Measurements from ENCODE around the gene SLC22A5. TPM values are rescaled to one million over a fixed set of nuclear protein-coding genes. Genes with fewer than 3 reads are reported as not detected.

SLC22A5 gene
- total and polyA plus RNA-seq, 8 donors = 5.5 to 13.1 (median 7.8) TPM

GRCh38 chr5:132434416-132435286, 65.1 kb downstream of the SLC22A5 start:
- Histone ChIP-seq H3K36me3 (no peaks in the 10 kb centered on the region), H3K27ac (no peak overlapping the region), H3K4me1 (peaks cover 2 to 17% (median 11%) of the 10 kb centered on the region in 3 donors), H3K4me3 (no peak overlapping the region), H3K27me3 (no peaks in the 10 kb centered on the region), H3K9me3 (no peaks in the 10 kb centered on the region)
- DNase-seq (no peak), ATAC-seq (peak in 2 of 4 donors; percentile 30 to 59), FAIRE-seq (no peak)
- 62 to 82% methylated on average over 12 of the region's 12 CpGs for WGBS, 2 donors
- no peak for TF ChIP-seq CTCF (IDR thresholded peaks at IDR 0.05)
- intact Hi-C loops (cut with DNase I) = no loop called here

- no peak for FAIRE-seq
- no peak for TF ChIP-seq CTCF (IDR thresholded peaks at IDR 0.05)
- no peak for DNase-seq
- Histone ChIP-seq H3K4me3 (no peak overlapping the region), H3K27ac (no peak overlapping the region), H3K4me1 (peaks cover 0 to 12% (median 8%) of the 10 kb centered on the region in 3 donors), H3K9me3 (no peaks in the 10 kb centered on the region), H3K36me3 (no peaks in the 10 kb centered on the region), H3K27me3 (no peaks in the 10 kb centered on the region)
- ATAC-seq = peak in 1 of 4 donors; percentile 50
- intact Hi-C loops (cut with DNase I) = no loop called here
- WGBS, 2 donors = 51 to 69% methylated on average over 2 of the region's 2 CpGs
These were observed 65.9 kb downstream of the SLC22A5 start for GRCh38 chr5:132435447-132435846.

GRCh38 chr5:132435886-132436285, 66.4 kb downstream of the SLC22A5 start:
- no peak overlapping the region for H3K27ac ChIP-seq
- H3K4me3 ChIP-seq = no peak overlapping the region
- no peaks in the 10 kb centered on the region for H3K9me3 ChIP-seq
- FAIRE-seq (no peak), ATAC-seq (no peak), DNase-seq (no peak)
- no peaks in the 10 kb centered on the region for H3K36me3 ChIP-seq
- 96% methylated on average over 2 of the region's 2 CpGs for WGBS, 2 donors
- intact Hi-C loops (cut with DNase I) = no loop called here
- H3K27me3 ChIP-seq = no peaks in the 10 kb centered on the region
- peaks cover 0 to 12% (median 8%) of the 10 kb centered on the region in 3 donors for H3K4me1 ChIP-seq
- TF ChIP-seq CTCF (IDR thresholded peaks at IDR 0.05) = no peak

- TF ChIP-seq CTCF (IDR thresholded peaks at IDR 0.05) = no peak
- Histone ChIP-seq H3K36me3 (no peaks in the 10 kb centered on the region), H3K27ac (no peak overlapping the region), H3K27me3 (no peaks in the 10 kb centered on the region), H3K4me1 (peaks cover 0 to 12% (median 8%) of the 10 kb centered on the region in 3 donors), H3K9me3 (no peaks in the 10 kb centered on the region), H3K4me3 (no peak overlapping the region)
- ATAC-seq (no peak), FAIRE-seq (no peak), DNase-seq (no peak)
- intact Hi-C loops (cut with DNase I) = no loop called here
- WGBS, 2 donors = 96 to 99% methylated on average over 3 of the region's 3 CpGs
These were observed 67.4 kb downstream of the SLC22A5 start for GRCh38 chr5:132436936-132437335.
